ENCODE data around the gene DDX54. TPM values are rescaled to one million over a fixed set of nuclear protein-coding genes. Genes with fewer than 3 reads are reported as not detected.
A peak's percentile ranks its signal among the peaks of the same experiment; 100 is the strongest.

DDX54 gene
- 100 to 1,000 TPM in 1 of 4 donors, 10 to 100 TPM in 3; 62.0 to 126 (median 66.5) TPM for total RNA-seq

GRCh38 chr12:113185180-113186032 is at the start of gene DDX54, which contains the start of gene RITA1:
Gene DDX54 (minus strand): TSS chr12:113185478. CDS start chr12:113185451, 27 bp downstream.
Gene RITA1 (plus strand): TSS chr12:113185721. CDS start chr12:113186747, 1,026 bp downstream.
- H3K27me3 ChIP-seq = no peaks in the 10 kb centered on the region
- peak; percentile 38 to 48 for TF ChIP-seq POLR2A (IDR thresholded peaks at IDR 0.05)
- TF ChIP-seq CTCF (IDR thresholded peaks at IDR 0.05) = no peak
- H3K9me3 ChIP-seq = no peaks in the 10 kb centered on the region
- peak; percentile 84 to 92 (median 91) for DNase-seq
- H3K4me1 ChIP-seq = peaks cover 0 to 20% (median 17%) of the 10 kb centered on the region in 4 donors
- H3K36me3 ChIP-seq = peaks cover 0 to 17% (median 0%) of the 10 kb centered on the region in 3 donors
- peak within 1 kb of the TSS; percentile 89 to 99 (median 94) for H3K27ac ChIP-seq
- peak within 1 kb of the TSS; percentile 67 to 98 (median 91) for H3K4me3 ChIP-seq

GRCh38 chr12:113234483-113234882 is 49.2 kb upstream of the DDX54 start:
- no peaks in the 10 kb centered on the region for H3K9me3 ChIP-seq
- H3K4me1 ChIP-seq = peaks cover 2 to 71% (median 20%) of the 10 kb centered on the region in 4 donors
- H3K36me3 ChIP-seq = peaks cover 0 to 43% (median 0%) of the 10 kb centered on the region in 3 donors
- no peaks in the 10 kb centered on the region for H3K27me3 ChIP-seq
- TF ChIP-seq CTCF (IDR thresholded peaks at IDR 0.05) (no peak), POLR2A (IDR thresholded peaks at IDR 0.05) (no peak)
- peak in 1 of 3 donors; percentile 9 for DNase-seq
- H3K27ac ChIP-seq = no peak overlapping the region
- no peak overlapping the region for H3K4me3 ChIP-seq

- Histone ChIP-seq H3K36me3 (peaks cover 0 to 48% (median 0%) of the 10 kb centered on the region in 3 donors), H3K4me1 (peaks cover 0 to 71% (median 23%) of the 10 kb centered on the region in 4 donors), H3K27ac (no peak overlapping the region), H3K9me3 (no peaks in the 10 kb centered on the region), H3K27me3 (no peaks in the 10 kb centered on the region), H3K4me3 (no peak overlapping the region)
- peak in 1 of 3 donors; percentile 7 for DNase-seq
- TF ChIP-seq CTCF (IDR thresholded peaks at IDR 0.05) = no peak
- TF ChIP-seq POLR2A (IDR thresholded peaks at IDR 0.05) = no peak
These were observed 48.7 kb upstream of the DDX54 start for GRCh38 chr12:113233967-113234366.

GRCh38 chr12:113232840-113233585 is 47.7 kb upstream of the DDX54 start:
- peak overlapping the region; percentile 18 to 64 (median 38) for H3K27ac ChIP-seq
- H3K9me3 ChIP-seq = no peaks in the 10 kb centered on the region
- H3K36me3 ChIP-seq = peaks cover 0 to 57% (median 0%) of the 10 kb centered on the region in 3 donors
- H3K27me3 ChIP-seq = no peaks in the 10 kb centered on the region
- TF ChIP-seq CTCF (IDR thresholded peaks at IDR 0.05) = peak in 3 of 6 experiments; percentile 19 to 35 (median 24)
- TF ChIP-seq POLR2A (IDR thresholded peaks at IDR 0.05) = no peak
- DNase-seq = peak in 2 of 3 donors; percentile 80 to 83
- peak overlapping the region in 1 of 4 donors; percentile 18 for H3K4me3 ChIP-seq
- peaks cover 0 to 71% (median 25%) of the 10 kb centered on the region in 4 donors for H3K4me1 ChIP-seq

GRCh38 chr12:113232089-113232839 is 47.0 kb upstream of the DDX54 start:
- peak in 1 of 3 donors; percentile 41 for DNase-seq
- no peaks in the 10 kb centered on the region for H3K9me3 ChIP-seq
- peak overlapping the region; percentile 18 to 64 (median 38) for H3K27ac ChIP-seq
- no peak for TF ChIP-seq POLR2A (IDR thresholded peaks at IDR 0.05)
- no peak for TF ChIP-seq CTCF (IDR thresholded peaks at IDR 0.05)
- H3K4me3 ChIP-seq = no peak overlapping the region
- H3K36me3 ChIP-seq = peaks cover 0 to 65% (median 0%) of the 10 kb centered on the region in 3 donors
- peaks cover 0 to 70% (median 25%) of the 10 kb centered on the region in 4 donors for H3K4me1 ChIP-seq
- no peaks in the 10 kb centered on the region for H3K27me3 ChIP-seq
